Smooth muscle cell (in vitro differentiated cells): ENCODE measurements around the gene COX6A2. TPM values are rescaled to one million over a fixed set of nuclear protein-coding genes. Genes with fewer than 3 reads are reported as not detected.
"Not testable (repeated sequence)": the region's sequence is repeated elsewhere in the genome, so short reads cannot be mapped to it uniquely, and the experiment has no call there.

Experiments
- DNase-seq: peaks from one replicate; lab custom pipeline; 2025; ENCODE audit not compliant: unreplicated experiment; lab: John Stamatoyannopoulos, UW
- H2AFZ ChIP-seq: fragments of 200-600 bp; sonication (generic); 2 replicates; pipeline ENCODE4 v1.6.0; 2016; ENCODE audit warnings: antibody characterized with exemption, low read depth, mild to moderate bottlenecking
- H3F3A ChIP-seq: fragments of 200-600 bp; sonication (generic); 2 replicates; pipeline ENCODE4 v1.6.0; 2017; ENCODE audit warnings: antibody characterized with exemption, low read depth
- H3K27ac ChIP-seq: fragments of 200-600 bp; sonication (generic); 2 replicates; pipeline ENCODE4 v1.5.1; 2016; ENCODE audit warnings: low read depth, mild to moderate bottlenecking
- H3K27me3 ChIP-seq: fragments of 200-600 bp; sonication (generic); 2 replicates; pipeline ENCODE4 v1.6.1; 2016; ENCODE audit warnings: low read depth, mild to moderate bottlenecking
- H3K36me3 ChIP-seq: fragments of 200-600 bp; sonication (generic); 2 replicates; pipeline ENCODE4 v1.5.1; 2016; ENCODE audit warnings: low read depth
- H3K4me1 ChIP-seq: fragments of 200-600 bp; sonication (generic); 2 replicates; pipeline ENCODE4 v1.5.1; 2016; ENCODE audit warnings: low read depth
- H3K4me2 ChIP-seq: fragments of 200-600 bp; sonication (generic); 2 replicates; pipeline ENCODE4 v1.6.0; 2016; ENCODE audit warnings: mild to moderate bottlenecking
- H3K4me3 ChIP-seq: fragments of 200-600 bp; sonication (generic); 2 replicates; pipeline ENCODE4 v1.5.1; 2016; ENCODE audit warnings: mild to moderate bottlenecking
- H3K79me2 ChIP-seq: fragments of 200-600 bp; sonication (generic); 2 replicates; pipeline ENCODE4 v1.6.0; 2016; ENCODE audit warnings: low read depth, mild to moderate bottlenecking
- H3K9ac ChIP-seq: fragments of 200-600 bp; sonication (generic); 2 replicates; pipeline ENCODE4 v1.6.0; 2016; ENCODE audit warnings: low read depth
- H3K9me3 ChIP-seq: fragments of 200-600 bp; sonication (generic); replicated peaks from 2 replicates; pipeline ENCODE4 v1.5.1; 2016; ENCODE audit warnings: low read depth
- H4K20me1 ChIP-seq: fragments of 200-600 bp; sonication (generic); 2 replicates; pipeline ENCODE4 v1.6.0; 2016; ENCODE audit warnings: low read depth
- CTCF ChIP-seq: fragments of 200-600 bp; sonication (generic); IDR thresholded peaks from 2 replicates; pipeline ENCODE4 v1.5.1; 2017; ENCODE audit warnings: borderline replicate concordance, mild to moderate bottlenecking, antibody characterized with exemption; ENCODE audit not compliant: insufficient read depth, poor library complexity, severe bottlenecking
- WGBS: methylation state at CpG from one replicate; pipeline ENCODE4 v1.1.7; 2016; ENCODE audit warnings: low lambda C conversion rate; 5-methylcytosine and 5-hydroxymethylcytosine counted together
- polyA plus RNA-seq: library from polyadenylated mRNA; unstranded; fragments of >200 nt; fragmentation: Nextera tagmentation; extraction: Ambion mirVana; gene quantifications from 2 replicates; pipeline ENCODE4 v1.2.1, GENCODE V29; 2016
- total RNA-seq: library from RNA; depleted of rRNA; stranded (reverse); fragments of >200 nt; gene quantifications from 2 replicates; pipeline ENCODE4 v1.2.3, GENCODE V29; 2014

The COX6A2 gene
- total and polyA plus RNA-seq, 2 experiments from 2014 or later = not detected

- H4K20me1 ChIP-seq = no peaks in the 10 kb centered on the region
- H3F3A ChIP-seq = no peaks in the 10 kb centered on the region
- H3K4me3 ChIP-seq = no peak overlapping the region
- no peak overlapping the region for H3K9ac ChIP-seq
- no peak overlapping the region for H3K27ac ChIP-seq
- no peaks in the 10 kb centered on the region for H3K27me3 ChIP-seq
- H3K4me1 ChIP-seq = no peaks in the 10 kb centered on the region
- H3K4me2 ChIP-seq = no peak overlapping the region
- WGBS = 88% methylated on average over 4 of the region's 4 CpGs
- no peak for DNase-seq
- no peak for TF ChIP-seq CTCF
- no peaks in the 10 kb centered on the region for H3K9me3 ChIP-seq
- H3K79me2 ChIP-seq = no peaks in the 10 kb centered on the region
- H3K36me3 ChIP-seq = no peaks in the 10 kb centered on the region
- H2AFZ ChIP-seq = no peak overlapping the region
These were observed 12.5 kb upstream of the COX6A2 start for GRCh38 chr16:31440516-31441184.

DNA sequence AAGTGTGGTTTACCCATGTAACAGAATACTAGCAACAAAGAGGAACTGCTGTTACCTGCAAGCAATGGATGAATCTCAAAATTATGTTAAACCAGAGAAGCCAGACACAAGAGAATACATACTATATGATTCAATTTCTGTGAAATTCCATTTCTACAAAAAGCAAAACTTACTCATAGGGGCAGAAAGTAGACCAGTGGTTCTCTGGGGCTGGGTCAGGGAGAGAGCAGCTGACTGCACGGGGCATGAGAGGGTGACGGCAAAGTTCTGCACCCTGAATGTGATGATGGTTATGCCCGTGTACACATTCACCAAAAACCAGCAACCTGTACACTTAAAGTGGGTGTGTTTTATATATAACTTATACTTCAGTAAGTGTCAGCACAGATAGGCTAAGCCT, 11.4 kb upstream of the COX6A2 start:
- no peak for DNase-seq
- 94% methylated on average over 3 of the region's 3 CpGs for WGBS
- no peaks in the 10 kb centered on the region for H3K9me3 ChIP-seq
- no peaks in the 10 kb centered on the region for H3K36me3 ChIP-seq
- H3K4me2 ChIP-seq = no peak overlapping the region
- no peak for TF ChIP-seq CTCF
- H3K79me2 ChIP-seq = no peaks in the 10 kb centered on the region
- H4K20me1 ChIP-seq = no peaks in the 10 kb centered on the region
- H3K4me3 ChIP-seq = no peak overlapping the region
- no peak overlapping the region for H3K9ac ChIP-seq
- no peak overlapping the region for H3K27ac ChIP-seq
- no peaks in the 10 kb centered on the region for H3K4me1 ChIP-seq
- H2AFZ ChIP-seq = no peak overlapping the region
- H3K27me3 ChIP-seq = no peaks in the 10 kb centered on the region
- no peaks in the 10 kb centered on the region for H3F3A ChIP-seq

GRCh38 chr16:31439023-31439422, 10.9 kb upstream of the COX6A2 start:
- H3K9me3 ChIP-seq, H3K4me2 ChIP-seq, H3F3A ChIP-seq, H3K9ac ChIP-seq, H2AFZ ChIP-seq, H3K27me3 ChIP-seq, H3K27ac ChIP-seq, H3K4me1 ChIP-seq, DNase-seq, H3K4me3 ChIP-seq, H3K79me2 ChIP-seq, H4K20me1 ChIP-seq, H3K36me3 ChIP-seq: not testable (repeated sequence)
- 70% methylated on average over 3 of the region's 4 CpGs for WGBS

DNA sequence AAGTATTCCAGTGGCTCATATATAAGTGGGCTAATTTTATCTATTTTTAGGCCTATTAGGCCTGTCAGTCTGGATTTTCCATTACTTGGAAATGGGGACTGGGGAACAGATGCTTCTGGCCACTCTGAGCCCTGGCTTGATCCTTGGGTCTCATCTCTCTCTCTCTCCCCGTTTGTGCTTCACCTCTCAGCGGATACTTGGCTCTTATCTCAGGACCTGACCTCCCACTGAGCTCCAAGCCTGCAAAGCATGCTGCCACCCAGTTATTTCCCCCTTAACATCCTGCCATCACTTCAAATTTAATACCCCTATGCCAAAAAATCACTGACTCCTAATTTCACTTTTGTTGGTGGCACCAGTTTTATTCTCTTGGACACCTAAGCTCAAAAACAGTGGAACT, 10.3 kb upstream of the COX6A2 start:
- H3K27me3 ChIP-seq = no peaks in the 10 kb centered on the region
- no peak overlapping the region for H3K4me3 ChIP-seq
- H3K9me3 ChIP-seq = no peaks in the 10 kb centered on the region
- no peak overlapping the region for H3K27ac ChIP-seq
- H3K79me2 ChIP-seq = no peaks in the 10 kb centered on the region
- WGBS = 38% methylated on average over 2 of the region's 2 CpGs
- H2AFZ ChIP-seq = no peak overlapping the region
- no peak for DNase-seq
- H3K4me2 ChIP-seq = no peak overlapping the region
- no peaks in the 10 kb centered on the region for H3K4me1 ChIP-seq
- no peaks in the 10 kb centered on the region for H3K36me3 ChIP-seq
- no peaks in the 10 kb centered on the region for H4K20me1 ChIP-seq
- no peak overlapping the region for H3K9ac ChIP-seq
- TF ChIP-seq CTCF = no peak
- no peaks in the 10 kb centered on the region for H3F3A ChIP-seq
